Activated CD8-positive, alpha-beta memory T cell treated with anti-CD3 and anti-CD28 coated beads for 4 hours (primary cell): ENCODE results near the gene SRSF12.
"Not testable (repeated sequence)": the region's sequence is repeated elsewhere in the genome, so short reads cannot be mapped to it uniquely, and the experiment has no call there.

Experiments used
- DNase-seq, 2 donors: peaks; one replicate each; pipeline ENCODE4 v3.0.0-alpha.2; 2020; ENCODE audit warnings: low read depth in 2 of 2

The SRSF12 gene

DNA sequence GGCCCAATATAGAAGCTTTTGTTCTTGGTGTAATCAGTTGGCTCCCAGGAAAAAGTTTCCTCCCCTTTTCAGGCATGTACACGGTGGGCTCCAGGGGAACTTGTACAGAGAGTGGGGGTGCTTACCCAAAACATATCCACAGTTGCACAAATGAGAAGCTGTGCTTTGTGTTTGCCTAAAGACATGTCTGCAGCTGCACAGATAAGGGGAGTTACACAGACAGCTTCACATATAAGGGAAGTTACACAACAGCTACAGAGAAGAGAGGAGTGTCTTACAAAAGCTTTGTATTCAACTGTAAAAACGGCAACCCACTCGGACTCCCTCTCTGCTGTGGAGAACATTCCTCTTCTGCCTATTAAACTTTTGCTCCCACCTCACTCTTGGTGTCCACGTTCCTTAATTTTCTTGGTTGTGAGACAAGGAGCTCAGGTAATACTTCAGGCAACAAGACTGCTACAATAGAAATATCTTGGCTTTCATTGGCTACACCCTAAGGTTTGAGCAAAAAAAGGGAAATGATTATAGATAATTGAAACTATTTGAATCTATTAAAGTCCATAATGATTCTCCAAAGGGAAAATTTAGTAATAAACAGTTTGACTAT lies 44.8 kb downstream of the SRSF12 start:
- no peak for DNase-seq

GRCh38 chr6:89071036-89071435 lies 46.8 kb downstream of the SRSF12 start:
- DNase-seq = no peak

GRCh38 chr6:89069536-89070163 lies 48.2 kb downstream of the SRSF12 start:
- no peak for DNase-seq

DNA sequence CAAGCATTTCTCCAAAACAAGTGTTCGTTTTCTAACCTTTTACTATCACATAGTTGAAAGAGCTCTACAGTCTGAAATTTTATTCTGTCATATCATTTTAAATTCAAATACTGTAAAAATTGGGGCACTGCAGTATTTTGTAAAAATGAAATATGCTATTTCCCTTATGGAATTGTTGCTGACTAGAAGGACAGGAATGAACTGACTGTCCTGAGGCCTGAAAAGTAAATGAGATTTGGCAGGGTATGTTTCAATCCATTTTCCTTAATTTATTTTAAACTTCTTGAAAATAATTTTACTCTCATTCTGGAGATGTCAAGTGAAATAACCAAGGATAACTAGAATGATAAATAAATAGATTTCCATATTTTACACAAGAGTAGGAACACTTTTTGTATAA lies 49.2 kb downstream of the SRSF12 start:
- no peak for DNase-seq

DNA sequence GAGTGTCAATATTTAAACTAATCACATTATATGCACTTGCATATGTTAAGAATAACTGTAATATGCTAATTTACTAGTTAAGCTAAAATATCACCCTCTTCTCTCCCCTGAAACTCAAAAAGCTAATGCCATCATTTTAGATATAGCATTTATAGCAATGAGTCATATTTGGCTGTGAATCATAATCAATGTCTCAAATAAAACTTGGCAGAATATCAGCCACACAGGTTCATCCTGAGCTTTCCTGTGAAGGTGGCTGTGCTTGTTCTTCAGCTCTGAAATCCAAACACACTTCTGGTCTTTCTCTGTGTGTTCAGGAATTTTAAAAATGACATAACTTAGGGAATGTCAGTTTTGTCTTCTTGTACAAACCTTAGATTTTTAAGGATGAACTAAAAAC lies 50.1 kb downstream of the SRSF12 start:
- DNase-seq = no peak

GRCh38 chr6:89066940-89067646 lies 50.8 kb downstream of the SRSF12 start:
- DNase-seq = no peak

- DNase-seq = not testable (repeated sequence)
Measured at GRCh38 chr6:89066121-89066520, 51.8 kb downstream of the SRSF12 start.

DNA sequence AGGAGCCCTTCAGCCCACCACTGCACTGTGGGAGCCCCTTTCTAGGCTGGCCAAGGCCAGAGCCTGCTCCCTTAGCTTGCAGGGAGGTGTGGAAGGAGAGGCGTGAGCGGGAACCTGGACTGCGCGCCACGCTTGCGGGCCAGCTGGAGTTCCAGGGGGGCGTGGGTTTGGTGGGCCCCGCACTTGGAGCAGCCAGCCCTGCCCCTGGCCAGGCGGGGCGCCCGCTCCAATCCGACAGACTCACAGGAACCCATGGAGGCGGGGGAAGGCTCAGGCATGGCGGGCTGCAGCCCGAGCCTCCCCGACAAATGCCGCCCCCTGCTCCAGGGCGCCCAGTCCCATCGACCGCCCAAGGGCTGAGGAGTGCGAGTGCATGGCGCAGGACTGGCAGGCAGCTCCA lies 52.9 kb downstream of the SRSF12 start:
- not testable (repeated sequence) for DNase-seq

- no peak for DNase-seq
Measured at GRCh38 chr6:89063881-89064280, 54.0 kb downstream of the SRSF12 start.

DNA sequence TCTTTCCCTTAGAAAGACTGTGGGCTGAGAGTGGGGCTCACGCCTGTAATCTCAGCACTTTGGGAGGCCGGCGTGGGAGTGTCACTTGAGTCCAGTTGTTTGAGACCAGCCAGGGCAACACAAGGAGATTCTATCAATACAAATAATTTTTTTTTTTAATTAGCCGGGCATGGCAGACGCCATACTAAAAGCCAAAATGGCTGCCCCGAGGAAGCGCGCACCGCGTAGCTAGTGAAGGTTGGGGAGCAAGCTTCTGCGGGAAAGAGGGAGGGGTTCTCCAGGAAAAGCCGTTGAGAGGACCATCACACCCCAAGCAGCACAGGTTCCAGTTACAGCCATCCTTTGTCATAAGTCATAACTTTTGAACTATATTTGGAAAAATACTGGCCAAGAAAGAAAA lies 58.6 kb downstream of the SRSF12 start:
- no peak for DNase-seq

- no peak for DNase-seq
Measured at GRCh38 chr6:89058627-89059026, 59.2 kb downstream of the SRSF12 start.

DNA sequence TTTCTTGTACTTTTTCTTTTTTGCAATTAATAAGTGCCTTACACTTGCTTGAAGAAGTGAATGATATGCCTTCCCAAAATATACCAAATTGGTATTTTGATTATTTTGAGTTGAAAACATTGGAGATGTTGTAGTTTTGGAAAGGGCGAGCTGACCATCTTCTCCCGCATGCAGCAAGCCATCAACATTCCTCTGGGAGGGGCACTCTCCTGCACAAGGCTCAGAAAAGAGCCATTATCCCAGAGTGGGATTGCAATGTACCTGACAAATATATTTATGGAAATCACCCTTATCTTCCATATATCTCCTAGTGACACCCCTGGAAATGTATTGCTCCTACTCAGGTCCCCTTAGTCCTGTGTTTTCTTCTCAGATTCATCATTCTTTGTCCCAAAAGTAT lies 60.1 kb downstream of the SRSF12 start:
- DNase-seq = no peak

DNA sequence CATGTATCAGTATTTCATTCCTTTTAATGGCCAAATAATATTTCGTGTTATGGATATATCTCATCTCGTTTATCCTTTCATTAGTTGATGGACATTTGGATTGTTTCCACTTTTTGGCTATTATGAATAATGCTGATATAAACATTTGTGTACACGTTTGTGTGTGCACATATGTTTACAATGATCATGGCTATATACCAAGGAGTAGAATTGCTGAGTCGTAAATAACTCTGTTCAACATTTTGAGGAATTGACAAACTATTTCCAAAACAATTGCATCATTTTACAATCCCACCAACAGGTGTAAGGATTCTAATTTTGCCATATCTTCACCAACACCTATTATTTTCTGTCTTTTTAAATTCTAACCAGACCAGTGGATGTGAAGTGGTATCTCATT lies 63.7 kb downstream of the SRSF12 start:
- DNase-seq = no peak

DNA sequence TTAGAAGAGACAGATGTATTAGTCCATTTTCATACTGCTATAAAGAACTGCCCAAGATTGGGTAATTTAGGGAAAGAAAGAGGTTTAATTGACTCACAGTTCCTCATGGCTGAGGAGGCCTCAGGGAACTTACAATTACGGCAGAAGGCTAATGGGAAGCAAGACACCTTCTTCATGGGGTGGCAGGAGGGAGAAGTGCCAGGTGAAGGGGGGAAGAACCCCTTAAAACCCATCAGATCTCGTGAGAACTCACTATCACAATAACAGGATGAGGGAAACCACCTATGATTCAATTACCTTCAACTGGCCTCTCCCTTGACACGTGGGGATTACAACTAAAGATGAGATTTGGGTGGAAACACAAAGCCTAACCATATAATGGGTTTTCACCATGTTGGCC lies 66.2 kb downstream of the SRSF12 start:
- DNase-seq = no peak

- DNase-seq = no peak
Measured at GRCh38 chr6:89050697-89051096, 67.2 kb downstream of the SRSF12 start.

- DNase-seq = no peak
Measured at GRCh38 chr6:89050155-89050554, 67.7 kb downstream of the SRSF12 start.

- DNase-seq = no peak
Measured at GRCh38 chr6:89048985-89049384, 68.9 kb downstream of the SRSF12 start.

- DNase-seq = no peak
Measured at GRCh38 chr6:89048288-89048923, 69.5 kb downstream of the SRSF12 start.

DNA sequence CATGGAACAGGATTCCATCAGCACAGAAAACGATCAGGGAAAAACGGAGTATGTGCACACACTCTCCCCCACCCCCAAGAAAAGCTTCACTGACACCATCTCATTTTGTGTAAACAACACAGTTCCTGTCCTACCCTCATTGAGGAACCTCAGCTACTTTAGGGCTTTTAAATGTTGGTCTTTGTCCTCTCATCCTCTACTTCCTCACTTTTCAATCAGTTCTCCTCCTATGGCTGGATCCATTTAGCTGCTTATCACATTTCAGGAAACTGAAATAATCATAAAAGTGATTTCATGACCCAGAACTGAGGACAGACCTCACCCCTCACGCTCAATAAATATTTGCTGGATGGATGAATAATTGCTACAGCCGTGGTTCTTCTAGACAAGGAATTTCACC lies 70.4 kb downstream of the SRSF12 start:
- no peak for DNase-seq
